Measurements from ENCODE around the gene ZSWIM4.

Gene ZSWIM4

DNA sequence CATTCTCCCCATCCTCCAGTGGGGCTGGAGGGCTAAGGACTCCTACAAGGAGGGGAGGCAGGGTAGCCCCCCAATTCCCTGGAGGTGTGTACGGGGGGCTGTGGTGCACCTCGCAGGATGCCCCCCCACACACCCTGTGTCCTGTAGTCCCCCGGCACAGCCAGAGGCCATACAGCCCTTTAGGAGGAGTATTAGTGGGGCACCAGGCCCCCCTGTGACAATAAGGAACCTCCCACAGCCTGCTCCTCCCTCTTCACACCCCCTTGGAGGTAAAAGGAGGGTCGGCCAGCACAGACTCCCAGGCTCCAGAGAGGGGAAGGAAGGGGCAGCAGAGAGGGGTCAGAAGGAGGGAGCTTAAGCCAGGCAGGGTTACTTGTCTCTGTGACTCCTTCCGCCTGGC, 81.6 kb downstream of the ZSWIM4 start, which contains the start of gene NANOS3:
TSS of gene NANOS3 (plus strand) at position 301 of the 400 bp plus-strand sequence. CDS start 115 bp downstream, outside the sequence.
- no peak for DNase-seq

- no peak for DNase-seq
These were observed 82.1 kb downstream of the ZSWIM4 start for GRCh38 chr19:13877303-13877702.

DNA sequence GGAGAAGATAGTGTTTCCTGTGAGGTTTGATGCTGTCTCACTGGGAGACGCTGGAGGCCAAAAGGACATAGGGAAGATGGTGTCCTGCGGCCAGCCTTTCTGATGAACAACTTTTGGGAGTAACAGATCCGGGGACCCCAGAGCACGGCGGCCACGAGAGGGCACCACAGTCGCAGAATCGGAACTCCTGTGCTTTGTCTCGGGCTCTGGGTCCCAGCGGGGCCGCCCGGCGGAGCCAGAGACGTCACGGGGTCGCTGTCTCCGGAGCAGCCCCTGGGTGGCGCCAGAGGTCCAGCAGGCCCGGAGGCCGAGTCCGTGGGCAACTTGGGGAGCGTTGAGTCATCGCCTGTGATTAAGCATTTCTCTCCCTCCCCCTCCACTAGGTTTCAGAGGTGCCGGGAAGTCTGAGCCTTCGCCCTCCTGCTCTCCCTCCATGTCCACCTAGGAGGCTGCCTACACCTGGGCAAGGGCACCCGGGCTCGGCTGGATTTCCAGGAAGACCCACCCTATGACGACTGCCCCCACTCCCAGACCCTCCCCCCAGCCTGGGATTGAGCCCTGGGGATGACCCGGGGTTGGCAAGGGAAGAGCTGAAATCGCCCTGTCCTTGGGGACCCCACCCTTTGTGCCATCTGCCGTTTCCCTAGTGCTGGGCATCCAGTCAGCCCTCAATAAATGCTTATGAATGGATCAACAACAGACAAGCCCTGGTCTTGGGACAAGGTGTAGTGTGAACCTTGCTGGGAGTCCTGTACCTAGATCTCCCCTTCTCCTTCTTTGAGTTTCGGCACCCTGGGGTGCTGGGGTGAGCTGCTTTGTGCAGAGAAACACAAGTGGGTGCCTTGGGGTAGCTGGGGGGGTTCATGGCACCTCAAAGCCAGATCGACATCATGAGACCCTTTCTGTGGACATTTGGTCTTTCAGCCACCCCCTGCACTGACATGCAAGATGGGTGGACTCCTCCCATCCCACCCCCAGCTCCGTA, 85.1 kb downstream of the ZSWIM4 start:
- peak; percentile 92 for DNase-seq

GRCh38 chr19:13881251-13881691, 86.0 kb downstream of the ZSWIM4 start:
- no peak for DNase-seq
